Testis (tissue), 3 donors: Measurements from ENCODE around the gene VSIG2. TPM values are rescaled to one million over a fixed set of nuclear protein-coding genes. Genes with fewer than 3 reads are reported as not detected.

Experiments used
- DNase-seq: peaks from one replicate; pipeline ENCODE4 v3.0.0-alpha.2; 2019
- H3K27ac ChIP-seq, 2 donors: fragments of 200-600 bp; sonication (generic); one replicate each; pipeline ENCODE4 v1.5.1; 2019
- H3K27me3 ChIP-seq: fragments of 200-600 bp; sonication (generic); one replicate; pipeline ENCODE4 v1.5.1; 2019
- H3K36me3 ChIP-seq: fragments of 200-600 bp; sonication (generic); one replicate; pipeline ENCODE4 v1.5.1; 2017; ENCODE audit warnings: low read depth; ENCODE audit errors: missing control alignments
- H3K4me1 ChIP-seq: fragments of 200-600 bp; sonication (generic); one replicate; pipeline ENCODE4 v1.5.1; 2019
- H3K4me3 ChIP-seq, 2 donors: fragments of 200-600 bp; sonication (generic); one replicate each; pipeline ENCODE4 v1.5.1; 2017 to 2019
- H3K9me3 ChIP-seq: fragments of 200-600 bp; sonication (generic); one replicate; pipeline ENCODE4 v1.5.1; 2017
- CTCF ChIP-seq, 3 experiments: fragments of 450-650 bp in 2 of 3; fragments of 200-600 bp in 1 of 3; sonication (generic) in 1 of 3; IDR thresholded peaks; one replicate each; pipeline ENCODE4 v1.5.1; 2016 to 2019; ENCODE audit warnings: antibody characterized with exemption in 3 of 3, mild to moderate bottlenecking in 2 of 3, moderate library complexity in 1 of 3
- POLR2A ChIP-seq: fragments of 450-650 bp; IDR thresholded peaks from one replicate; pipeline ENCODE4 v1.6.1; 2017; ENCODE audit warnings: antibody characterized with exemption, mild to moderate bottlenecking, moderate library complexity
- WGBS, 2 donors: methylation state at CpG; one replicate each; pipeline ENCODE4 v1.1.5; 2018; 5-methylcytosine and 5-hydroxymethylcytosine counted together
- intact Hi-C: fragments of 100-400 bp; cut with DNase I; formaldehyde crosslinking; loops from one replicate; pipeline ENCODE4 v1.15.1; 2023; ENCODE audit warnings: low total_unique reads
- polyA plus RNA-seq: library from polyadenylated mRNA; stranded (reverse); fragments of 350-450 nt; fragmentation: Illumina TruSeq; extraction: RNeasy Lipid Tissue Mini Kit (QIAGEN cat#74804); gene quantifications from one replicate; pipeline ENCODE4 v1.2.3, GENCODE V29; 2014; ENCODE audit warnings: low read depth, low replicate concordance; ENCODE audit not compliant: insufficient read depth
- total RNA-seq, 2 donors: library from RNA; depleted of rRNA; stranded (reverse); fragments of >200 nt; gene quantifications; one replicate each; pipeline ENCODE4 v1.2.3, GENCODE V29; 2016

Gene VSIG2
- total and polyA plus RNA-seq, 3 donors from 2014 or later = 0.74 to 4.4 (median 1.3) TPM

- DNase-seq = no peak
These were observed 36.5 kb upstream of the VSIG2 start for GRCh38 chr11:124788521-124788920.

DNA sequence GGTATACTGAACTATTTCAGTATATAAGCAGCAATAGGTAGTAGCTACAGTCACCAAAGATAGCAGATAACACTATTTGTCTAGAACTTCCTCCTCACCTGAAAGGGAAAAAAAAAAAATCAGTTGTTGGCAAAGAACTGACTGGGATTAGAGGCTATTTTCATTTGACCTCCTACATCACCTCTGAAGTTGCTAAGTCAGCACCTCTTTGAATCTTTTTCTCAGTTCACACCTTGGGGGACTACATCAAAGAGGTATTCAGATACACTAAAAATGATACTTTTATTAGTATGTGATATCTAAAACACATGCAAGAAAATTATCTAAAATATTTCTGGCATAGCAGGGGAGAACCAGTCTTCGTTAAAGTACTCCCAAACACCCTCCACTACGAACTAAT, 32.0 kb upstream of the VSIG2 start:
- H3K36me3 ChIP-seq = no peaks in the 10 kb centered on the region
- intact Hi-C loops = no loop called here
- no peak for DNase-seq
- no peak overlapping the region for H3K4me3 ChIP-seq
- WGBS, 2 donors = 89 to 94% methylated on average over 2 of the region's 2 CpGs
- no peaks in the 10 kb centered on the region for H3K9me3 ChIP-seq
- H3K27ac ChIP-seq = no peak overlapping the region
- H3K4me1 ChIP-seq = no peaks in the 10 kb centered on the region
- TF ChIP-seq CTCF (IDR thresholded peaks at IDR 0.05) (no peak), POLR2A (no peak)
- H3K27me3 ChIP-seq = no peaks in the 10 kb centered on the region

More at GRCh38 chr11:124788521-124788920, 36.5 kb upstream of the VSIG2 start:
- Histone ChIP-seq H3K4me1 (no peaks in the 10 kb centered on the region), H3K4me3 (no peak overlapping the region), H3K36me3 (no peaks in the 10 kb centered on the region), H3K27ac (no peak overlapping the region), H3K27me3 (no peaks in the 10 kb centered on the region), H3K9me3 (no peaks in the 10 kb centered on the region)
- intact Hi-C loops = no loop called here
- TF ChIP-seq POLR2A (no peak), CTCF (IDR thresholded peaks at IDR 0.05) (no peak)

DNA sequence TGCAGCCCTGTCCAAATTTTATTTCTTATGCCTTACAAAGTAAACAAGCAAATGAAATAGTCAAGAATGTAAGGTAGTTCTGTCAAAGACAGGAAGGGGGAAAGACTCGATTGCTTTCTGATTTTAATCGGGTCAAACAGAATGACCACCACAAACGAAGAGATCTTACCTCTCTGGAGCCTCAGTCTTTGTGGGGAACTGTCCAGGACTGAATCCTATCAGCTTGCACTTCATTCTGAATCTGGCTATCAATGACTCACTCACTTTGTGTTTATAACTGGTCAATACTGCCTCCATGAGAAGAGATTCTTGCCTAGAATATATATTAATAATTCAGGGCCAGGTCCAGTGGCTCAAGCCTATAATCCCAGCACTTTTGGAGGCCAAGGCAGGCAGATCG, 30.9 kb upstream of the VSIG2 start:
- H3K27me3 ChIP-seq = no peaks in the 10 kb centered on the region
- H3K4me1 ChIP-seq = no peaks in the 10 kb centered on the region
- TF ChIP-seq CTCF (IDR thresholded peaks at IDR 0.05) (no peak), POLR2A (no peak)
- H3K9me3 ChIP-seq = no peaks in the 10 kb centered on the region
- DNase-seq = no peak
- H3K27ac ChIP-seq = no peak overlapping the region
- intact Hi-C loops = no loop called here
- no peak overlapping the region for H3K4me3 ChIP-seq
- H3K36me3 ChIP-seq = no peaks in the 10 kb centered on the region
- 92 to 95% methylated on average over 4 of the region's 4 CpGs for WGBS, 2 donors

- no peaks in the 10 kb centered on the region for H3K4me1 ChIP-seq
- no peak overlapping the region for H3K27ac ChIP-seq
- no peaks in the 10 kb centered on the region for H3K36me3 ChIP-seq
- WGBS, 2 donors = 52 to 57% methylated on average over 1 of the region's 1 CpG
- no peak overlapping the region for H3K4me3 ChIP-seq
- TF ChIP-seq POLR2A (no peak), CTCF (IDR thresholded peaks at IDR 0.05) (no peak)
- no peak for DNase-seq
- no peaks in the 10 kb centered on the region for H3K9me3 ChIP-seq
- no peaks in the 10 kb centered on the region for H3K27me3 ChIP-seq
- intact Hi-C loops = no loop called here
These were observed 27.5 kb upstream of the VSIG2 start for GRCh38 chr11:124779568-124779967.

GRCh38 chr11:124778281-124778680, 26.2 kb upstream of the VSIG2 start:
- DNase-seq = no peak
- TF ChIP-seq POLR2A (no peak), CTCF (IDR thresholded peaks at IDR 0.05) (no peak)
- Histone ChIP-seq H3K9me3 (no peaks in the 10 kb centered on the region), H3K4me1 (no peaks in the 10 kb centered on the region), H3K4me3 (no peak overlapping the region), H3K27ac (no peak overlapping the region), H3K36me3 (no peaks in the 10 kb centered on the region), H3K27me3 (no peaks in the 10 kb centered on the region)
- intact Hi-C loops = no loop called here
- WGBS, 2 donors = 84 to 89% methylated on average over 2 of the region's 2 CpGs
